ENCODE measurements around the gene LIPE.

Gene LIPE

DNA sequence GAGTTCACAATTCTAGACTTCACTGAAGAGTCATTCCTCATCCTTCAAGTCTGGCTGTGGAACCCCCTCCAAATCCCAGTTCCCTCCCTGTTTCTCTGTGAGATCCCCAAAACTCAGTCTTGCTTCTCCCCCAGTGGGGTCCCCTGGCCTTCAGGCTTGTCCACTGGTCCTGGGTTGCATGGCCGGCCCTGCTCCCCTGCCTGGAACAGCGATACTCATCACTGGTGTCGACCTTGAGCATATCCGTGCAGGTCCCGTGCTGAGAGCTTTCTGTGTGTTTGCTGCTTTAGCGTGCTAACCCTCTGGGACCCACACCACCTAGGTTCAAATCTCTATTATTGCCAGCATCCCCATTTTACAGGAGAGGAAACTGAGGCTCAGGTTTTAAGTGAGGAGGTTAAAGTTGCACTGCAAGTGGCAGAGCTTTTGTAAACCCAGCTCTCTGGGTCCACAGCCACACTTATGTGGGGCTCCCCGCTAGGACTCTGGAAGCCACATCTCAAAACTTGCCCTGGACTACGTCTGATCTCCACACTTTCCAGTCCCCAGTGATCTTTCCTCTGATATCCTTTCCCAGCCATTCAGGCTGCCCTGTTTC is 15.5 kb downstream of the LIPE start:
- no peak for FAIRE-seq

DNA sequence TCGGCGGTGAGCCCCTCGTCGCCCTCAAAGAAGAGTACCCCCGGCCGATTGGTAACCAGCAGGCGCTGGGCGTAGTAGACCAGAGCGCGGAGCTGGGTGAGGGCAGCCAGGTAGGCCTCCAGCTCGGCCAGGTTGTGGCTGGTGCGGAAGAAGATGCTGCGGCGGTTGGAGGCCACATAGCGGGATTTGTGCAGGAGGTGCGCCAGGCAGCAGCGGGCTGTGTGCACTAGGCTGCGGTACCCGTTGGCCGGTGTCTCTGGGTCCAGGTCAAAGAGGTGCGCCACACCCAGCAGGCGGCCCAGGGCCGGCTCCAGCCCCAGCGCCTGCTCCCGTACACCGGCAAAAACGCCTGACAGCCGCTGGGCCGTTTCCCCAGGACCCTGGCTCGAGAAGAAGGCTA is 16.8 kb downstream of the LIPE start:
- FAIRE-seq: no peak

DNA sequence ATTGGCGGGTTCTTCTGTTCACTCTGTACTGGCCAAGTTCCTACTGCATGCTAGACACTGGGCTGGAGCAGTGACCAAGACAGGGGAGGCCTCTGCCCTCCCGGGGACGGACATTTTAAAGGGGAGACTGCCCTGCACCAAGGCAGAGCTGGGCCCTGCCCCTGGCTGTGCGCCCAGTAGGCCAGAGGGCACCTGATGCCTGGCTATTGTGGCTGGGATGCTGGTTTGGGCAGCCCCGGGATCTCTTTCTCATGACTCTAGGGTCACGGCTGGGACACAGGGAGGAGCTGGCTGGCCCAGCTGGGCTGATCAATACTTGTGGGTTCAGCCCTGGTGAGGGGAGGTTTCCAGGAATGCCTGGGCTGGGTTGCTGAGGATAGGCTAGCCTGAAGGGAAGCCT is 17.7 kb downstream of the LIPE start:
- FAIRE-seq: no peak

DNA sequence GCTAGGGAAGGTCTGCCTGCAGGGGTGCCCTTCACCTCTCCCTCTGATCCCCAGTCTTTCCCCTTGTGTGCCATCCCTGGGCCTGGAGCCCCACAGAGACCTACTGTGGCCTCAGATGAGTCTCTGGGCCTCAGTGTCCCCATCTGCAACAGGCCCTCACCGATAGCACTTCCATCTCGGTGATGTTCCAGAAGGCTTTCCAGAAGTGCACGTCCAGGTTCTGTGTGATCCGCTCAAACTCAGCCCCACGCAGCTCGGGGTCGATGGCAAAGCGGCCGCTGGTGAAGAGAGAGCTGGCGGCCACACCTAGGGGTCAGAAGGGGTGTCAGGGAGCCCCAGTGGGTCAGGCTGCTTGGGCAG is 19.4 kb downstream of the LIPE start:
- FAIRE-seq: no peak

DNA sequence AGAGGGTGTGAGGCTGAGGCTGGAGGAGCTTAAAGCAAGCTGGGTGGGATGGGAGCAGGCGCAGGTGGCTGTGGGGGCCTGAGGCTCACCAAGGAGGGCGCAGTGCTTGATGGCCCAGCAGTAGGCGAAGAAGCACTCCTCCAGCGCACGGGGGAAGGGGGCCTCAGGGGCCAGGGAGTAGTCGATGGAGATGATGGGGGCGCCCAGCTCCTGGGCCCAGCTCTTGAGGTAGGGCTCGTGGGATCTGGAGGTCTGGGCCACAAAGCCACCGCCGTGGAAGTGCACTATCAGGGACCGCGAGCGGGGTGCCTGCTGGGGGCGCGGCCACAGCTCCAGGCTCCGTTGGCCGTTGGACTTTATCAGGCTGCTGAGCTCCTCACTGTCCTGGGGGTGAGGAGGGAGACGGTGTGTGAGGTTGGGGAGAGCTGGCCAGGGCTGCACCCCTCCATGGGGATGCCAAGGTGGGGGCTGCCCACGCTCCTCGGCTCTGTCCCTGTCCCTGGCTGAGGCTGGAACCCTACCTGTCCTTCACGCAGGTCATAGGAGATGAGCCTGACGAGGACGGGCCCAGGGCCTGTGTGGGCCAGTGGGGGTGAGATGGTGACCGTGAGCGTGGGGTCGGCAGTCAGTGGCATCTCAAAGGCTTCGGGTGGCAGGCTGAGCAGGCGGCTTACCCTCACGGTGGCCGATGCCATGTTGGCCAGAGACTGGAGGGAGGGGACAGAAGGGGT is 19.9 kb downstream of the LIPE start:
- no peak for FAIRE-seq

DNA sequence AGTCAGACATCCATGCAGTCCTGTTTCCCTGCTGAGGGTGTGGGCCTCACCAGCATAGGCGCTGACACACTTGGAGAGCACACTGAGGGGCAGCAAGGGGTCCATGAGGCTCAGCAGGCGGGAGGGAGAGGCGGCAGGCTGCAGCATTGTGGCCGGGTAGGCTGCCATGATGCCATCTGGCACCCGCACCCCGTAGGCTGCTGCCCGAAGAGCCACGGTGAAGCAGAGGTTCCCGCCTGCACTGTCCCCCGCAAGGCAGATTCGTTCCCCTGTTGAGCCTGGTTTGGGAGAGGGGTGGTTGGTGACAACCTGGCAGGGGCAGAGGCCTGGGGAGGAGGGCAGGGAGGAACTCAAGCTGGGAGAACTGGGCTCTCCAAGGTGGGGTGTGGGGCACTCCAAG is 21.1 kb downstream of the LIPE start:
- FAIRE-seq: no peak

DNA sequence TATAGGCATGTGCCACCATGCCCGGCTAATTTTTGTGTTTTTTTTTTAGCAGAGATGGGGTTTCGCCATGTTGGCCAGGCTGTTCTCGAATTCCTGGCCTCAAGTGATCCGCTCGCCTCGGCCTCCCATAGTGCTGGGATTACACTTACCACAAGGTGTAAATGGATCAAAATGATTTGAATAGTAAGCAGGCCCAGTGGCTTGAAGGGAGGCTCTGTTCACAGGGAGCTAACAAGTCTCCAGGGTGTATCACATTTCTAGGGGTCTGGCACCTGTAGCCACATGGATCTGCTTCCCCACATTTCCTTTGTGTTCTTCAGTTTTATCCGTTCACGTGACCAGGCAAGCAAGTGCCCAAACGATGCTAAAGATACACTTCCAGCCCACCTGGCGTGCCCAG is 23.6 kb downstream of the LIPE start:
- no peak for FAIRE-seq

DNA sequence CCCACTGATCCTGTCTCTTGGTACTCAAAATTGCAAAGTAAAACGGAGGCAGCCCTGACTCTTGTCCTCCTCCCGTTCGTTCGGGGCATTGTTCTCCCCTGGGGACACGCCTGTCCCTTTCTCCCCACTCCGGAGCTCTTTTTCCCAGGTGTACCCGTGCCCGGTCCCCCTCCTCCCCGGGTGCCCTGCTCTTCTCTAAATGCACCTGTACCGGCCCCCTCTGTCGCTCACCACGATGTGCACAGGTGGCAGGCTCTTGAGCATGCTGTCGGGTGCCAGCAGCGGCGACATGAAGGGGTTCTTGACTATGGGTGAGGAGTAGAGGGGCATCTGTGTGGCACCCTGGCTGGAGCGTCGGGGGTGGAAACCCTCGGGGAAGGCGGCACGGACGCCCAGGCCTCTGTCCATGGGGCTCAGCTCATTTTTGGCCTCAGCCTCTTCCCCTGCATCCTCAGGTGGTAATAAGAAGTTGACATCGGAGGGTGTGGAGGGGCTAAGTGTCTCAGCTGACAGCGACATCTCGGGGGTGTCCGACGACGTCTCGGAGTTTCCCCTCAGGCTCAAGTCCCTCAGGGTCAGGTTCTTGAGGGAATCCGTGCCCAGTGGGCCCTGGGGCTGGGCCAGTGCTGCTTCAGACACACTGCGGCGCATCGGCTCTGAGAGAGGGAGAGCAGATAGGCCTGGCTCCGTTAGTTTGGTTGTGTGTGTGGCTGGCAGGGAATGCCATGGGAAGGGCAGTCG is 24.6 kb downstream of the LIPE start:
- no peak for FAIRE-seq

DNA sequence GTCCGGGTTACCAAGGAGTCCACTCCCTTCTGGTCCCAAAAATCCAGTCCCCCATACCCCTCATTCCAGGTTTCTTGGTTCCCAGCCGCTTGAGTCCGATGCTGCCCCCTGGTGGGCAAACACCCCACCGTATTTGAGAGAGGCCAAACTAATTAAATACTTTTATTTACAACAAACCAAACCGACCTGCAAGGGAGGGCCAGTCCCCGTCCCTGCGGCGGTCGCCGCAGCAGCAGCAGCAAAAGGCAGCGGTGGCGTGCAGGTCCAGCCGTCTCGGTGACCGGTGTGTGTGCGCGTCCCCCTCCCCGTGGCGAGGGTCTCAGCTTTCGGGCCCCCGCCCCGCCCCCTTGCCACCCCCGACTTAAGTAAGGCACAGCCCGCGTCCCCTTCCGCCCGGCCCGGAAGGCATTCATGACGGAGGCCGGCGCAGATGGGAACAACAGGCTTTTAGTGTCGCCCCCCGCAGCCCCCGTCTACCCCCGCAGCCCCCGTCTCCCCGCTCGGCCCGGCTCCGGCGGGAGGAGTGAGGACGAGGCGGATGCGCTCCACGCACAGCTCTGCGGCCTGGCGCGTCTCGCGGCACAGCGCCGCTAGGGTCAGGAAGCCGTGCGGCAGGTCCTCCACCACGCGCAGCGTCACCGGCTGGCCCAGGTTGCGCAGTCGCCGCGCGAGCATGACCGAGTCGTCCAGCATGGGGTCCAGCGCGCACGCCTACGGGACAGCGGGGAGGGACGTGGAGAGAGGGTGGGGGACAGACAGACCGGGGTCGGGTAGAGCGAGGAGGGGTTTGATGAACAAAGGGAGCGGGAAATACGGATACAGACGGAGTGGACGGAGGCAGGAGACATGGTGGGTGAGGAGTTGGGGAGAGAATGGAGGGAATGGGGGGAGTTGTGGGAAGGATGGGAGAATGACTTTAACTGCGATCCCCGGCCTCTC is 25.6 kb downstream of the LIPE start:
- no peak for FAIRE-seq

DNA sequence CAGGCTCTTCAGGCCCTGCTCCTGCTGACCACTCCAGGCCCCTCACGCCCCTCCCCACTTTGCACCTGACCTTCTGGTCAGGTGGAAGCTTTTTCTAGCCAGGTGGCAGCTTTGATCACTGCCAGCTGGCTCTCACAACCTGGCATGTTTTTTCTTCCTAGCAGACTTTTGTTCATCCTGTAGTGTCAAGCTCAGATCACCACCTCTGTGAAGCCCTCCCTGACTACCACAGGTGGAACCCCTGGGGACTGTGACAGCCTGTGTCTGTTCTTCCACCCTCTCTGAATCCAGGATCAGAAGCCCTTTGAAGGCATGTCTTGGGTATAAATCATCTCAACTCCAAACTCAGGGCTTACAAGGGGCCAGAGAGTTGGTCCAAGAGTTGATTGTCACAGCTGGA is 26.8 kb downstream of the LIPE start:
- no peak for FAIRE-seq

DNA sequence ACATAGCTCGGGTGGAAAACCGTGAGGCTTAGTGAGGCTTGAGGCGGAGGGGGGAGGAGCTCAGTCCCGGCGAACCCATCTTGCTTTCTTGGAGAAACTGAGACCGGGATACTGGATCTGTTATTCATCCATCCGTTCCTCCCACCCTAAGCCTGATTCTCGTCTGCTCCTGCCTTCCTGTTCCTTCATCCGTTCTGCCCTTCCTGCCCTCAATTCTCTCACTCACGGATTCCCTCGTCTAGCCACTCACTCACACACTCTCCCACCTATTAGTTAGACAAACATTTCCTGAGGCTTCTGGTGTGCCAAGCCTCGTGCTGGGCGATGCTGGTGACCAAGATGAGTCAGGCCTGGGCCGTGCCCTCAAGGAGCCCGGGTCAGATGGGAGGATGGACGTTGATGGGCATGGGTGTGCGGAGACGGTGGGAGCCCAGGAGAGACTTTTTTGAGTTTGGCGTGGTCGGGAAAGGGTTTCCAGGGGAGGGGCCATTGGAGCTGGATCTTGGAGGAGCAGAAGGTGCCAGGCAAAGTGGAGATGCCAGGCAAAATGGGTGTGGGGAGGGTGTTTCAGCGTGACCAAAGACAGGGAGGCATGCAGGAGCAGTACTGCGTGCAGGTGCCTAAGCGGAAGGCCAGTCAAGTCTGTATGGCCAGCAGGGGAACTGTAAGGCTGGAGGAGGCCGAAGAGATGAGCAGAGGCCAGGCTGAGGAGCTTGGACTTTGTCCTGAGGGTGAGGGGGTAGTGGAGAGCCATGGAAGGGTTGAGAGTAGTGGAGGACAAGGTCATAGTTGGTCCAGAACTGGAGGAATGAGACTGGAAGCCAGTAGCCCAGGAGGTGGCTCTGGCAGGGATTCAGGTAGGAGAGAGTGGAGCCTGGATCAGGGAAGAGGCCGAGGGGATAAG is 29.7 kb downstream of the LIPE start:
- no peak for FAIRE-seq

DNA sequence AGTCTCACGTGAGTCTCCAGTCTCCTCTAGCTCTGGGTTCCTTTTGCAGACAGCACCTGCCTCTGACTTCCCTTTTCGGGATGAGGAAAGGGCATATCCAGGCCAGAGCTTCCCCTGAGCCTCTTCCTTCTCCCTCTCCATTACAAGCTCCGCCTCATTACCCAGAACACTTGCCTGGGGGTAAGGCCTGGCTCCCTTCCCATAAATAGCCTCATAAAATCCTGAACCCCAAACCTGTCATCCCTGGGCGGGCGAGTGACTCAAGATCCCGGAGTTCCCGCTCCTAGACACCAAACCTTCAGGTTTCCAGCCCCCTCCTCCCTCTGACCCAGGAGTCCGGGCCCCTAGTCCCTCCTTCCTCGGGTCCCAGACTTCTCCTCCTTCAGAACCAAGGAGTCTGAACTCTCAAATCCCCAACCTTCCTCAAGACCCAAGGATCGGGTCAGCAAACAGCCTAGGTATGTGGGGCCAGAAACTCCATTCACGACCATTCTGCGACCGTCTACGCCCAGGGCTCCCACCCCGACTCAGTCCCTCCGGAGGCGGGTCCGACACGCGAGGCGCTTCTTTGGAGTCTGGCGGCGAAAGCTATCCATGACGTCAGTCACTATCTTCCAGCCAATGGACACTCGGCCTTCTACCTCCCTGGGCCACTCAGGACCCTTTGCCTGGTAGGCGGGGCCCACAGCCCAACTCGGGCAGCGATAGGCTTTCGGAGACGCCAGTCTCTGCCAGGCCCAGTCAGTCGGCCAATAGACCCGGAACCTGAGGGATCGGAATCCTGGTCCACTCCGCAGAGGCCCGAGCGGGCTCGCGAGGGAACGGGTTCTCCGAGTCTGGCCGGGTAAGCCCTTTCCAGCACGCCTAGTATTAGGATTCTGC is 30.6 kb downstream of the LIPE start:
- peak; percentile 99 for FAIRE-seq

DNA sequence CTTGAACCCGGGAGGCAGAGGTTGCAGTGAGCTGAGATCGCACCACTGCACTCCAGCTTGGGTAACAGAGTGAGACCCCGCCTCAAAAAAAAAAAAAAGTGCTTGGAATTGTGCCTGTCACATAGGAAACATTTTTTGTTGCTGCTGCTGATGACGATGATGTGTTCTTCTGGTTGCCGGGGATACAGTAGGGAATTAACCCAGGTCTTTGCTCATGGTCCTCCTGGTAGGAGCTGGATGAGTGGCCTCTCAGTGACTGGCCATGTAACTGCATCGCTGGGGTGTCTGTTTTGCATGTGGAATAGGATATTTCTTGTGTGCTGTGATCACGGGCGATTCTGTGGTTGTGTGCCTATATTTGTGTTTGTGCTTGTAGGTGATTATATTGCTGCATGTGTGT is 32.4 kb downstream of the LIPE start:
- FAIRE-seq: no peak

DNA sequence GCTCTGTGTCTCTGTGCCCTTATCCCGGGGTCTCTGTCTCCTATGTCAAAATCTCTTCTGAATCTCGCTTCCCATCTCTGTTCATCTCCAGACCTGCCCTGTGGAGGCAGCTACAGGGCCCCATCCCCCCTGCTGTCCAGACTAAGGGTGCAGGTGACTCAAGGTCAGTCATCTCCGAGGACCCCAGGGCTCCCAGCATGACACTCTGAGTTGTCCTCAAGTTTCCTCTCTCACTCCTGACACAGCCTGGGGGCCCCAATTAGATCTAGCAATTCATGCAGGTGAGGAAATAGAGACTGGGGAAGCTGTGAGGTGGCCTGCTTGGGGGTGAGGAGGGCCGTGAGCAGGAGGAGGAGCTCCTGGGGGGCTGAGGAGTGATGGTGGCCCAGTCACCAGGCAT is 35.0 kb downstream of the LIPE start:
- FAIRE-seq: no peak

DNA sequence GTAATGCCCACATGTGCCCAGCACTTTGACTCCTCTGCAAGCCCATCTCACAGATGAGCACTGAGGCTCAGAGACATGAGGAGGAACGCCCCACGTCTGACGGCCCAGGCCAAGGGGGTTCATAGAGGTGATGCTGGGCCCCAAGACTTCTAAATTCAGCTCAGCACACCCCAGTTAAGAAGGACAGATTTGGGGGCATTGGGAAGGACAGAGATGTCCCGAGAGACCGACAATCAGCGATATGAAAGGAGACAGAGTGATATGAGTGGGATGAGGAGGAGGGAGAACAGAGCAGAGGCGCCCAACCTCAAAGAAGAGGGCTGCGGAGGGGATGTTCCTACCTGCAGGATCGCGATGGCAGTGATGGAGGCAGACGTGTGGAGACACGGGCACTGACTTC is 37.3 kb downstream of the LIPE start, which contains the start of gene CNFN:
CNFN (minus strand) TSS at position 399 of the 400 bp plus-strand sequence. CDS start 1,260 bp downstream, outside the sequence.
- FAIRE-seq: no peak

DNA sequence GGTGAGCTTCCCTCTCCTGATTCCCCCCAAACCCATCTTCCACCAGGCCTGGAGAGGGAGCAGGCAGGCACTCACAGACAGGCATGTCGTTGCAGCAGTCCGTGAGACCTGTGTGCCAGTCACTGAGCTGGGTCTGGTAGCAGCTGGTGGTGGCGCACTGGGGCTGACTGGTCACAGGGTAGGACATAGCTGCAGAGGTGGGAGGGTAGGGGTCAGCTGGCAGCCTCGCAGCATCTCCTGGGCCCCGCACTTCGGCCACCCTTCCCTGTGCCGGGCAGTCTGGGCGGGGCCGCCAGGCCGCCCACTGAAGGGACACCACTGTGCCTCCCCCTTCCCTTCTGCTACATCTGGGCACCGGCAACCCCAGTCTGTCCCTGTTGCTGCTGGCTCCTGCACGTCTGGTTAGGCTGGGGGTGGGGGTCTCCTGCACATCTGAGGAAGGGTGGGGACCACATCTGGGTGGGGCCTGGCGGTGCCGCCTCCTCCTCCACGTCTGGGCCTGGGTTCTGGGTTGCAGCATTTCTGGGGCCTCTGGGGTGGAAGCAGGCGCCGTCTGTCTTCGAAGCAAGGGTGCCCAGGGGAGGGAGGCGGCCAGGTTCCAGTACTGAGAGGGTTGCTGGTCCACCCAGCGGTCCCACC is 38.2 kb downstream of the LIPE start:
- FAIRE-seq: no peak

DNA sequence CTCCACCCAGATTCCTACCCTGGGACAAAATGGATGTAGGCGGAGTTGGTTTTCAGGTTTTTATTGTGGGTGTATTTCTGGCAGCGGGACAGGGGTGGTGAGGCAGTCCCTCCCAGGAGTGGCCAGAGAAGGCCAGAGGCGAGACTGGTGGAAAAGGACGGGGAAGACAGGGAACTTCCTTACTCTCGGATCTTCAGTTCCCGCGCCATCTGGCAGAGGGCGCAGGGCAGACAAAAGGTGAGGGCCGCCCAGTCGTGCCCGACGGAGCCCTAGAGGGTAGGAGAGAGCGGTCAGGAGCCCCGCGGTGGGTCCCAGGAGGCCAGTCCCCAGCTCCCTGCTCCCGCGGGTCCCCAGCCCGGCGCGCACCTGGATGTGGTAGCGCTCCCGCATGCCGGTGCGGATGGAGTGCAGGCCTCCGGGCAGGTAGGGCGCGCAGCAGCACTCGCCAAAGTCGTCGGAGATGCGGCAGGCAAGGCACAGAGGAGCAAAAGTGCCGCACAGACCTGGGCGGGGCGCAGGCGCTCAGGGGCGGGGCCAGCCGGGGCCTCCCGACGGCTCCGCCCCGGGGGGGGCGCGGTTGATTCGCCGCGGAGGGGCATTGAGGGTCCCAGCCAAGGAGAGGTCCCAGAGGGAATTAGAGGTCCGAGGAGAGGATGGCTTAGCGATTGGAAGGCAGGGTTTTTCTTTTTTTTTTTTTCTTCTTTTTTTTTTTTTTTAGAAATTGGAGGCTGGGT is 40.0 kb downstream of the LIPE start:
- FAIRE-seq: no peak

DNA sequence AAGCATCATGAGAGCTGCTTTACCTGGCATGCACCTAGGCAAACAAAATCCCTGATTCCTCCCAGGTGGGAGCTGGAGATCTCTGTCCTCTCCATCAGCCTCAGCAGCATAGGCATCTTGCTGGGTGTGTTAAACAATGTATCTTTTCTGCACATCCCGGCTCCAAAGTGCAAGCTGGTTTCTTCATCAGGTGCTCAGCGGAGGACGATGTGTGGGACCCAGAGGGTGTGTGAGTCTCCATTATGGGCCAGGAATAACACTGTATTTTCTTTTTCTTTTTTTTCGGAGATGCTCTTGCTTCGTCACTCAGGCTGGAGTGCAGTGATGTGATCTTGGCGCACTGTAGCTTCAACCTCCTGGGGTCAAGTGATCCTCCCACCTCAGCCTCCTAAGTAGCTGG is 47.0 kb downstream of the LIPE start:
- no peak for FAIRE-seq
